ENCODE measurements around the gene OOEP. TPM values are rescaled to one million over a fixed set of nuclear protein-coding genes. Genes with fewer than 3 reads are reported as not detected.
A peak's percentile ranks its signal among the peaks of the same experiment; 100 is the strongest.
"Not testable (repeated sequence)": the region's sequence is repeated elsewhere in the genome, so short reads cannot be mapped to it uniquely, and the experiment has no call there.

Gene OOEP
- total RNA-seq = under 1 TPM in 3 of 4 donors, not detected in 1; 0.24 to 0.77 (median 0.36) TPM
- polyA plus RNA-seq = not detected
- long read RNA-seq, donor 1, partial matches to known transcripts = 0 of 123 reads
- long read RNA-seq, donor 1, other reads (novel, unspliced or antisense) = 123 of 123 reads
- long read RNA-seq, donor 2 = 0 reads
- long read RNA-seq, donor 3 = 0 reads
- long read RNA-seq, donor 4 = 0 reads

DNA sequence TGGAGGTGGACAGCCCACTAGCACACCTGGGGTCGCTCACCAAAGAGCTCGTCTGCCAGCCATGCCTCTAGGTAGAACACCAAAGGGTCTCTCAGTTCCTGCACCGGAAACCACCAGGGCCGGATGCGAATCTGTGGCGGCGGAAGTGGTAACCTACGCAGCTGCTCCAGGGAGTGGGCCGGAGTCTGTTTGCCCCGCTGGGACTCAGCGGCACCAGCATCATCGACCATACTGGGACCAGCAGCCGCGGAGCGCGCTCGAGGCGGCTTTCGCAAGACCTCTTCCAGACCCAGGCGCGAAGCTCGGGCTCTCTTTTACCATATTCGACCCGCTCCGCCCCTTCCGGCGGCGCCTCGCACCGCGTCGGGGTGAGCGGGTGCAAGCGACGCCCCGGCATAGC lies at the start of gene OOEP:
TSS of gene OOEP (minus strand) at position 335 of the 400 bp plus-strand sequence. CDS start at position 230, 105 bp downstream.
- intact Hi-C loops (cut with DNase I) = no loop called here
- Histone ChIP-seq H3K27ac (ENCODE audit: low read length) (no peak within 1 kb of the TSS), H3K4me3 (ENCODE audit: low read length) (no peak within 1 kb of the TSS), H3K4me1 (ENCODE audit: control insufficient read depth, insufficient read depth, low read length) (no peaks in the 10 kb centered on the region), H3K9me3 (ENCODE audit: control insufficient read depth, low read length) (peaks cover 2% of the 10 kb centered on the region), H3K27me3 (ENCODE audit: control insufficient read depth, insufficient read depth) (no peaks in the 10 kb centered on the region)
- ATAC-seq (no peak), DNase-seq (no peak)
- WGBS = 95% methylated on average over 36 of the region's 36 CpGs

GRCh38 chr6:73418081-73418741 lies 48.5 kb upstream of the OOEP start:
- no peaks in the 10 kb centered on the region for H3K4me1 ChIP-seq (ENCODE audit: control insufficient read depth, insufficient read depth, low read length)
- intact Hi-C loops (cut with DNase I) = no loop called here
- H3K27me3 ChIP-seq (ENCODE audit: control insufficient read depth, insufficient read depth) = no peaks in the 10 kb centered on the region
- WGBS = 91% methylated on average over 11 of the region's 11 CpGs
- DNase-seq (no peak), ATAC-seq (no peak)
- H3K9me3 ChIP-seq (ENCODE audit: control insufficient read depth, low read length) = no peaks in the 10 kb centered on the region
- H3K27ac ChIP-seq (ENCODE audit: low read length) = no peak overlapping the region
- no peak overlapping the region for H3K4me3 ChIP-seq (ENCODE audit: low read length)

- DNase-seq = no peak
- Histone ChIP-seq H3K9me3 (ENCODE audit: control insufficient read depth, low read length) (no peaks in the 10 kb centered on the region), H3K4me1 (ENCODE audit: control insufficient read depth, insufficient read depth, low read length) (no peaks in the 10 kb centered on the region), H3K4me3 (ENCODE audit: low read length) (no peak overlapping the region), H3K27ac (ENCODE audit: low read length) (no peak overlapping the region), H3K27me3 (ENCODE audit: control insufficient read depth, insufficient read depth) (no peaks in the 10 kb centered on the region)
- intact Hi-C loops (cut with DNase I) = no loop called here
- no peak for ATAC-seq
- 97% methylated on average over 3 of the region's 3 CpGs for WGBS
These were observed 43.4 kb upstream of the OOEP start for GRCh38 chr6:73413102-73413501.

- DNase-seq (no peak), ATAC-seq (no peak)
- no peak overlapping the region for H3K27ac ChIP-seq (ENCODE audit: low read length)
- H3K9me3 ChIP-seq (ENCODE audit: control insufficient read depth, low read length) = no peaks in the 10 kb centered on the region
- no peaks in the 10 kb centered on the region for H3K27me3 ChIP-seq (ENCODE audit: control insufficient read depth, insufficient read depth)
- no peaks in the 10 kb centered on the region for H3K4me1 ChIP-seq (ENCODE audit: control insufficient read depth, insufficient read depth, low read length)
- H3K4me3 ChIP-seq (ENCODE audit: low read length) = no peak overlapping the region
- WGBS = 91% methylated on average over 1 of the region's 1 CpG
- intact Hi-C loops (cut with DNase I) = no loop called here
These were observed 39.7 kb upstream of the OOEP start for GRCh38 chr6:73409395-73409794.

GRCh38 chr6:73400656-73401055 lies 31.0 kb upstream of the OOEP start:
- Histone ChIP-seq H3K9me3 (ENCODE audit: control insufficient read depth, low read length) (no peaks in the 10 kb centered on the region), H3K4me1 (ENCODE audit: control insufficient read depth, insufficient read depth, low read length) (no peaks in the 10 kb centered on the region), H3K27ac (ENCODE audit: low read length) (no peak overlapping the region), H3K27me3 (ENCODE audit: control insufficient read depth, insufficient read depth) (no peaks in the 10 kb centered on the region), H3K4me3 (ENCODE audit: low read length) (no peak overlapping the region)
- ATAC-seq = no peak
- intact Hi-C loops (cut with DNase I) = no loop called here
- DNase-seq = no peak

- H3K4me1 ChIP-seq (ENCODE audit: control insufficient read depth, insufficient read depth, low read length) = no peaks in the 10 kb centered on the region
- WGBS = 95% methylated on average over 10 of the region's 10 CpGs
- H3K9me3 ChIP-seq (ENCODE audit: control insufficient read depth, low read length) = no peaks in the 10 kb centered on the region
- DNase-seq (no peak), ATAC-seq (no peak)
- no peak overlapping the region for H3K27ac ChIP-seq (ENCODE audit: low read length)
- no peaks in the 10 kb centered on the region for H3K27me3 ChIP-seq (ENCODE audit: control insufficient read depth, insufficient read depth)
- H3K4me3 ChIP-seq (ENCODE audit: low read length) = no peak overlapping the region
- intact Hi-C loops (cut with DNase I) = no loop called here
These were observed 26.2 kb upstream of the OOEP start for GRCh38 chr6:73395875-73396274.

DNA sequence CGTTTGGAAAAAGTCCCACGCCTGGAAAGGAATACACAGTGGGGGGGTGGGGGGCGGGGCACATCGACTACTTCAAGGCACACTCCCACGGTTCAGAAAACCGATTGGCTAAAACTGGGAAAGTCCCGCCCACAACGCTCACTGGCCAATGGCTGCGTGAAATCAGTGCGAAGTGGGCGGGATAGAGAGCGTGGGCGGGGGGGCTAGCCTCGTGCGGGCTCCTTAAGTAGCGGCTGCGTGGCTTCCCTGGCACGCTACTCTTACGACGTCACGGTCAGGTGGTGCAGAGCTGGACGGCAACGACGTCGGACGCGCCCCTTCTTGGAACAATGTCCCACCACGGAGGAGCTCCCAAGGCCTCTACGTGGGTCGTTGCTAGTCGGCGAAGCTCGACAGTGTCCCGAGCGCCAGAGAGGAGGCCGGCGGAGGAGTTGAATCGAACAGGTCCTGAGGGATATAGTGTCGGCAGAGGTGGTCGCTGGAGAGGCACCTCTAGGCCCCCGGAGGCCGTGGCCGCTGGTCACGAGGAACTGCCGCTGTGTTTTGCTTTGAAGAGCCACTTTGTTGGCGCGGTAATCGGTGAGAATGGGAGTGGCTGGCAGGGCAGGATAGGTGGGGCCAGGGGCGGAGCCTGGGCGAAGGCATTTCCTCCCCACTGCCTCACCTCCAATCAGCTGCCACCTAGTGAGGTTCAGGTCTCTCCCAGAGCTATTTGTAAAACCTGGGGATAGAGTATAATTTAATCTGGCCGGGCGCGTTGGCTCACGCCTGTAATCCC lies 25.1 kb upstream of the OOEP start, which contains the start of gene DDX43:
TSS of gene DDX43 (plus strand) at position 252 of the 778 bp plus-strand sequence. CDS start at position 330, 78 bp downstream.
- no peak within 1 kb of the TSS for H3K27ac ChIP-seq (ENCODE audit: low read length)
- H3K27me3 ChIP-seq (ENCODE audit: control insufficient read depth, insufficient read depth) = no peaks in the 10 kb centered on the region
- no peaks in the 10 kb centered on the region for H3K9me3 ChIP-seq (ENCODE audit: control insufficient read depth, low read length)
- no peaks in the 10 kb centered on the region for H3K4me1 ChIP-seq (ENCODE audit: control insufficient read depth, insufficient read depth, low read length)
- WGBS = 79% methylated on average over 54 of the region's 54 CpGs
- ATAC-seq = peak; percentile 83 to 95
- DNase-seq = peak; percentile 65 to 92 (median 82)
- intact Hi-C loops (cut with DNase I) = no loop called here
- H3K4me3 ChIP-seq (ENCODE audit: low read length) = no peak within 1 kb of the TSS

- Histone ChIP-seq H3K27me3 (ENCODE audit: control insufficient read depth, insufficient read depth) (no peaks in the 10 kb centered on the region), H3K27ac (ENCODE audit: low read length) (no peak overlapping the region), H3K9me3 (ENCODE audit: control insufficient read depth, low read length) (no peaks in the 10 kb centered on the region), H3K4me1 (ENCODE audit: control insufficient read depth, insufficient read depth, low read length) (no peaks in the 10 kb centered on the region), H3K4me3 (ENCODE audit: low read length) (no peak overlapping the region)
- 95% methylated on average over 3 of the region's 3 CpGs for WGBS
- ATAC-seq = no peak
- intact Hi-C loops (cut with DNase I) = no loop called here
- DNase-seq = no peak
These were observed 23.6 kb upstream of the OOEP start for GRCh38 chr6:73393278-73393677.

GRCh38 chr6:73392188-73392587 lies 22.5 kb upstream of the OOEP start:
- WGBS = 71% methylated on average over 4 of the region's 4 CpGs
- H3K4me1 ChIP-seq (ENCODE audit: control insufficient read depth, insufficient read depth, low read length); ATAC-seq; intact Hi-C loops (cut with DNase I); H3K27me3 ChIP-seq (ENCODE audit: control insufficient read depth, insufficient read depth); H3K4me3 ChIP-seq (ENCODE audit: low read length); DNase-seq; H3K9me3 ChIP-seq (ENCODE audit: control insufficient read depth, low read length); H3K27ac ChIP-seq (ENCODE audit: low read length): not testable (repeated sequence)

GRCh38 chr6:73391675-73392074 lies 22.0 kb upstream of the OOEP start:
- Histone ChIP-seq H3K27ac (ENCODE audit: low read length) (no peak overlapping the region), H3K9me3 (ENCODE audit: control insufficient read depth, low read length) (no peaks in the 10 kb centered on the region), H3K4me3 (ENCODE audit: low read length) (no peak overlapping the region), H3K4me1 (ENCODE audit: control insufficient read depth, insufficient read depth, low read length) (no peaks in the 10 kb centered on the region), H3K27me3 (ENCODE audit: control insufficient read depth, insufficient read depth) (no peaks in the 10 kb centered on the region)
- intact Hi-C loops (cut with DNase I) = no loop called here
- 65% methylated on average over 2 of the region's 2 CpGs for WGBS
- ATAC-seq (no peak), DNase-seq (no peak)

GRCh38 chr6:73389854-73390253 lies 20.2 kb upstream of the OOEP start:
- H3K27me3 ChIP-seq (ENCODE audit: control insufficient read depth, insufficient read depth) = no peaks in the 10 kb centered on the region
- no peak overlapping the region for H3K27ac ChIP-seq (ENCODE audit: low read length)
- H3K9me3 ChIP-seq (ENCODE audit: control insufficient read depth, low read length) = no peaks in the 10 kb centered on the region
- no peaks in the 10 kb centered on the region for H3K4me1 ChIP-seq (ENCODE audit: control insufficient read depth, insufficient read depth, low read length)
- H3K4me3 ChIP-seq (ENCODE audit: low read length) = no peak overlapping the region
- WGBS = 86% methylated on average over 10 of the region's 10 CpGs
- no peak for ATAC-seq
- no peak for DNase-seq
- intact Hi-C loops (cut with DNase I) = no loop called here
